ENCODE results near the gene ARHGEF4. TPM values are rescaled to one million over a fixed set of nuclear protein-coding genes. Genes with fewer than 3 reads are reported as not detected.
"Not testable (repeated sequence)": the region's sequence is repeated elsewhere in the genome, so short reads cannot be mapped to it uniquely, and the experiment has no call there.

ARHGEF4 gene
- total RNA-seq, 1 donor from 2014 or later: 0.40 TPM

GRCh38 chr2:131049150-131049718 is 212.5 kb downstream of the ARHGEF4 start:
- DNase-seq (ENCODE audit: low read depth): no peak

GRCh38 chr2:131050896-131051295 is 214.2 kb downstream of the ARHGEF4 start:
- DNase-seq (ENCODE audit: low read depth): no peak

GRCh38 chr2:131052741-131053263 is 216.1 kb downstream of the ARHGEF4 start:
- no peak for DNase-seq (ENCODE audit: low read depth)

GRCh38 chr2:131054488-131054887 is 217.8 kb downstream of the ARHGEF4 start:
- DNase-seq (ENCODE audit: low read depth): no peak

GRCh38 chr2:131055169-131056065 is 218.7 kb downstream of the ARHGEF4 start:
- DNase-seq (ENCODE audit: low read depth): no peak

- DNase-seq (ENCODE audit: low read depth): no peak
Observed at GRCh38 chr2:131056204-131056931, 219.7 kb downstream of the ARHGEF4 start.

GRCh38 chr2:131056932-131057287 is 220.2 kb downstream of the ARHGEF4 start:
- DNase-seq (ENCODE audit: low read depth): no peak

GRCh38 chr2:131058214-131058843 is 221.6 kb downstream of the ARHGEF4 start:
- no peak for DNase-seq (ENCODE audit: low read depth)

GRCh38 chr2:131058920-131059319 is 222.2 kb downstream of the ARHGEF4 start:
- DNase-seq (ENCODE audit: low read depth): no peak

- no peak for DNase-seq (ENCODE audit: low read depth)
Observed at GRCh38 chr2:131063501-131064283, 227.0 kb downstream of the ARHGEF4 start.

GRCh38 chr2:131064589-131065512 is 228.1 kb downstream of the ARHGEF4 start:
- peak; percentile 13 for DNase-seq (ENCODE audit: low read depth)

- no peak for DNase-seq (ENCODE audit: low read depth)
Observed at GRCh38 chr2:131067465-131068125, 230.9 kb downstream of the ARHGEF4 start.

GRCh38 chr2:131068172-131068571 is 231.5 kb downstream of the ARHGEF4 start:
- not testable (repeated sequence) for DNase-seq (ENCODE audit: low read depth)

GRCh38 chr2:131075578-131075977 is 238.9 kb downstream of the ARHGEF4 start:
- not testable (repeated sequence) for DNase-seq (ENCODE audit: low read depth)

- no peak for DNase-seq (ENCODE audit: low read depth)
Observed at GRCh38 chr2:131076707-131077106, 240.0 kb downstream of the ARHGEF4 start.

GRCh38 chr2:131077182-131077846 is 240.6 kb downstream of the ARHGEF4 start:
- no peak for DNase-seq (ENCODE audit: low read depth)

GRCh38 chr2:131077966-131078365 is 241.3 kb downstream of the ARHGEF4 start:
- no peak for DNase-seq (ENCODE audit: low read depth)

GRCh38 chr2:131079931-131080330 is 243.2 kb downstream of the ARHGEF4 start:
- DNase-seq (ENCODE audit: low read depth): not testable (repeated sequence)

GRCh38 chr2:131081190-131081589 is 244.5 kb downstream of the ARHGEF4 start:
- no peak for DNase-seq (ENCODE audit: low read depth)

Data from renal cortical epithelial cell (primary cell).